CD4-positive, alpha-beta memory T cell (primary cell): ENCODE results near the gene VTI1A. TPM values are rescaled to one million over a fixed set of nuclear protein-coding genes. Genes with fewer than 3 reads are reported as not detected.
A peak's percentile ranks its signal among the peaks of the same experiment; 100 is the strongest.

Source experiments
- CTCF ChIA-PET: fragments of 350-600 bp; sonication (Branson Sonifier 250); formaldehyde crosslinking; loops from one replicate; lab custom pipeline; 2021; ENCODE audit warnings: inconsistent platforms; ENCODE audit not compliant: partially characterized antibody; lab: Charles Lee
- POLR2A ChIA-PET: fragments of 350-600 bp; sonication (Branson Sonifier 250); formaldehyde crosslinking; loops from one replicate; lab custom pipeline; 2021; ENCODE audit not compliant: partially characterized antibody; lab: Charles Lee
- DNase-seq, 5 donors: peaks; one replicate each; pipeline versions ENCODE4 v3.0.0 to v3.0.0-alpha.2; 2020 to 2022; ENCODE audit warnings: mixed read lengths in 1 of 5
- H3K27ac ChIP-seq: one replicate; pipeline ENCODE4 v1.7.0; 2013; ENCODE audit warnings: low read depth, low read length
- H3K27me3 ChIP-seq: 2 replicates; pipeline ENCODE4 v1.7.0; 2013; ENCODE audit warnings: mild to moderate bottlenecking, low read length, moderate library complexity; ENCODE audit not compliant: insufficient read depth
- H3K36me3 ChIP-seq: 2 replicates; pipeline ENCODE4 v1.7.0; 2013; ENCODE audit warnings: mild to moderate bottlenecking, low read length, moderate library complexity; ENCODE audit not compliant: insufficient read depth
- H3K4me1 ChIP-seq: 2 replicates; pipeline ENCODE4 v1.7.0; 2013; ENCODE audit warnings: mild to moderate bottlenecking, low read length, moderate library complexity; ENCODE audit not compliant: insufficient read depth
- H3K4me3 ChIP-seq, 2 donors: one replicate each; pipeline ENCODE4 v1.7.0; 2013; ENCODE audit warnings: low read length in 2 of 2, mild to moderate bottlenecking in 1 of 2
- H3K9me3 ChIP-seq, 2 donors: one replicate each; pipeline ENCODE4 v1.7.0; 2013; ENCODE audit warnings: low read length in 2 of 2, control low read depth in 1 of 2; ENCODE audit not compliant: control insufficient read depth in 1 of 2
- H3K27ac Mint-ChIP-seq, 7 donors: one replicate each; pipeline ENCODE4 v1.8.0; 2020 to 2021; ENCODE audit warnings: mixed read lengths in 7 of 7, mild to moderate bottlenecking in 6 of 7, inconsistent platforms in 3 of 7, moderate library complexity in 3 of 7
- H3K27me3 Mint-ChIP-seq, 2 donors: one replicate each; pipeline ENCODE4 v1.8.0; 2020 to 2021; ENCODE audit warnings: mixed read lengths in 2 of 2
- H3K36me3 Mint-ChIP-seq, 2 donors: one replicate each; pipeline ENCODE4 v1.8.0; 2020 to 2021; ENCODE audit warnings: mixed read lengths in 2 of 2, inconsistent platforms in 1 of 2, mild to moderate bottlenecking in 1 of 2
- H3K4me1 Mint-ChIP-seq, 4 donors: one replicate each; pipeline ENCODE4 v1.8.0; 2020 to 2021; ENCODE audit warnings: mixed read lengths in 4 of 4, mild to moderate bottlenecking in 1 of 4
- H3K4me3 Mint-ChIP-seq, 8 donors: one replicate each; pipeline ENCODE4 v1.8.0; 2020 to 2021; ENCODE audit warnings: mixed read lengths in 8 of 8, mild to moderate bottlenecking in 7 of 8, moderate library complexity in 6 of 8, inconsistent platforms in 3 of 8
- H3K9me3 Mint-ChIP-seq, 8 donors: one replicate each; pipeline ENCODE4 v1.8.0; 2020 to 2021; ENCODE audit warnings: mixed read lengths in 8 of 8, mild to moderate bottlenecking in 5 of 8, inconsistent platforms in 3 of 8, moderate library complexity in 1 of 8
- intact Hi-C: fragments of 100-400 bp; cut with micrococcal nuclease; formaldehyde crosslinking; loops from one replicate; pipeline ENCODE4 v1.15.1; 2023
- polyA plus RNA-seq, 2 donors: library from polyadenylated mRNA; unstranded; fragments of 300-500 nt; fragmentation: Illumina TruSeq; gene quantifications; one replicate each; pipeline ENCODE4 v1.2.3, GENCODE V29; 2021
- total RNA-seq, 2 experiments: library from RNA; stranded (reverse); gene quantifications; one replicate each; pipeline ENCODE4 v1.2.3, GENCODE V29; 2021

Gene VTI1A
- total and polyA plus RNA-seq, 4 experiments from 2014 or later, result 24.4 to 48.5 (median 40.0) TPM

DNA sequence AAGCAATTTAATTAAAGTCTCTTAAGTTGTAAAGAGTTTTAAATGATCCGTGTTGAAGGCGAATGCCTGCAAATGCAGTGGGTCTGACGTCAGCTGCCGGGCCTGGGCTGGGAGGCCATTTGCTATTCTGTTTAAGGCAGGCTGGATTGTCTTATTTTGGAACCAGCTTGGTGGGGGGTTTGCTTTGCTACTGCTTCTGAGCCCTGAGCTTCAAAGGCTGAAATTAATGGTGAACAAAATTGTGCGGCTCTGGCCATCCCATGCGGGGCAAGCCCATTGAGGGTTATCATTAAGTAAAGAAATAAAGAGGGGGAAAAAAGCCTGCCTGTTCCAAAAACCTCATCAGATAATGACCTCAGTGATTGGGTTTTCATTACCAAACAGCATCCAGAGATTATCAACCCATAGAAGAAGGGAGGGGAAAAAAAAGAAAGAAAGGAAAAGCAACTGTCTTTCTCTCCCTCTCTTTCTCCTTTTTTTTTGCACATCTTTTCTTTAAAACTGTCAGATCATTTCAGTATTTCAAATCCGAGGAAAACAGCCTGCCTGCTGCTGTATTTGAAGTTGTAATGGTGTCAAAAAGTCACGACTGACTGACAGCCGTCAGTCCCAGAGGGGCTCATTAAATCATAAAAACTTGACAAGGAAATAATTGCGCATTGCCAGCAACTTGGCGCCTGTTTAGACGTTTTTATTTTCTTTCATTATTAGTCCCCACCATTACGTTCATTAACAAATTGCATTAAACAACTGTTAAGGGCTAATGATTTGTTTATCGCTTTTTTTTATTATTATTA is 371.2 kb downstream of the VTI1A start:
- H3K9me3 ChIP-seq, result no peaks in the 10 kb centered on the region
- Mint-ChIP-seq H3K4me1 (peaks cover 0 to 3% (median under 1%) of the 10 kb centered on the region in 4 donors), H3K36me3 (peaks cover 50 to 80% of the 10 kb centered on the region in 2 donors), H3K27ac (no peak overlapping the region), H3K9me3 (no peaks in the 10 kb centered on the region), H3K27me3 (no peaks in the 10 kb centered on the region), H3K4me3 (no peak overlapping the region)
- no peak overlapping the region for H3K4me3 ChIP-seq
- POLR2A ChIA-PET, result no interaction called here
- CTCF ChIA-PET, result no interaction called here
- H3K27me3 ChIP-seq, result no peaks in the 10 kb centered on the region
- intact Hi-C loops, result no loop called here
- no peaks in the 10 kb centered on the region for H3K36me3 ChIP-seq
- H3K4me1 ChIP-seq, result no peaks in the 10 kb centered on the region
- no peak overlapping the region for H3K27ac ChIP-seq
- DNase-seq, result no peak

DNA sequence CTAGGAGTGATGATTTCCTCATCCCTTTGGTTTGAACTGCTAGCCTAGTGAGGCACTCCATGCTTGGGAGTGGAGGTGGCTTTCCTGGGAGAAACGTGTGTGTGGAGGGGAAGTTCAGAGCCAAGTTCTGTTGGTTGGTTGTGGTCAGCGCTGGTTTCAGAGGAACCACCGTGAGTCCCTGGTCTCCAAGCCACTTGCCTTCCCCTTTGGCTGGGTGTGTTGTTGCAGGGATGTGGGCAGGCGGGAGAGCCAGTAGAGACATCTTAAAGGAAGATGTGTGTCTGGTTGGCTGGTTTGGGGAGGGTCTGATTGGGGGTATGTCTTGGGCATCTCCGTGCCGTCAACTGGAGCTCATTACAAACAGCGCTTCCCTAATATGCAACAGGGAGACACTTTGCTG is 372.2 kb downstream of the VTI1A start:
- no peak overlapping the region for H3K27ac ChIP-seq
- Mint-ChIP-seq H3K27ac (no peak overlapping the region), H3K27me3 (no peaks in the 10 kb centered on the region), H3K9me3 (no peaks in the 10 kb centered on the region), H3K36me3 (peaks cover 46 to 76% of the 10 kb centered on the region in 2 donors), H3K4me1 (peaks cover 0 to 3% (median under 1%) of the 10 kb centered on the region in 4 donors), H3K4me3 (no peak overlapping the region)
- H3K27me3 ChIP-seq, result no peaks in the 10 kb centered on the region
- no peaks in the 10 kb centered on the region for H3K36me3 ChIP-seq
- intact Hi-C loops, result no loop called here
- ChIA-PET POLR2A (no interaction called here), CTCF (no interaction called here)
- H3K9me3 ChIP-seq, result no peaks in the 10 kb centered on the region
- no peak for DNase-seq
- no peaks in the 10 kb centered on the region for H3K4me1 ChIP-seq
- H3K4me3 ChIP-seq, result no peak overlapping the region

DNA sequence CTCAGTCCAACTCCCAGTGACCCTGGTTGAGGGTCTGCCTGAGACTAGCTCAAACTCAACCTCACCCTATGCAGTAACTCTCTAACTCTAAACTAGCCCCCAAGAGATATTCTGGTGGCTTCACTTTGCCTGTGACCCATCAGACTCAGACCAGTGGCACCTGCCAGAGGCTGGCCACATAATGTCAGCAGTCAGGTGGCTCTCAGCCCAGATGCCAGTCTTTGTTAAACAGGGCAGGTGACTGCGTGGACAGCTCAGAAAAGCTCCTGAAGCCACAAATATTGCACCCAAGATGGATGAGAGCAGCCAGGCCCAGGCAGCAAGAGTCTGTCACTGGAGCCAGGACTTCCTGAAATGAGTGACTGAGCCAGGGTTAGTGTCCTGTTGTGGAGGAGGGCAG is 373.3 kb downstream of the VTI1A start:
- no peak overlapping the region for H3K27ac ChIP-seq
- H3K36me3 ChIP-seq, result no peaks in the 10 kb centered on the region
- no peaks in the 10 kb centered on the region for H3K27me3 Mint-ChIP-seq
- H3K4me1 Mint-ChIP-seq, result peaks cover 0 to 3% (median under 1%) of the 10 kb centered on the region in 4 donors
- H3K4me3 ChIP-seq, result no peak overlapping the region
- H3K36me3 Mint-ChIP-seq, result peaks cover 40 to 72% of the 10 kb centered on the region in 2 donors
- ChIA-PET POLR2A (no interaction called here), CTCF (no interaction called here)
- no peaks in the 10 kb centered on the region for H3K9me3 Mint-ChIP-seq
- intact Hi-C loops, result no loop called here
- H3K4me1 ChIP-seq, result no peaks in the 10 kb centered on the region
- no peaks in the 10 kb centered on the region for H3K27me3 ChIP-seq
- H3K27ac Mint-ChIP-seq, result no peak overlapping the region
- H3K4me3 Mint-ChIP-seq, result no peak overlapping the region
- no peak for DNase-seq
- no peaks in the 10 kb centered on the region for H3K9me3 ChIP-seq

DNA sequence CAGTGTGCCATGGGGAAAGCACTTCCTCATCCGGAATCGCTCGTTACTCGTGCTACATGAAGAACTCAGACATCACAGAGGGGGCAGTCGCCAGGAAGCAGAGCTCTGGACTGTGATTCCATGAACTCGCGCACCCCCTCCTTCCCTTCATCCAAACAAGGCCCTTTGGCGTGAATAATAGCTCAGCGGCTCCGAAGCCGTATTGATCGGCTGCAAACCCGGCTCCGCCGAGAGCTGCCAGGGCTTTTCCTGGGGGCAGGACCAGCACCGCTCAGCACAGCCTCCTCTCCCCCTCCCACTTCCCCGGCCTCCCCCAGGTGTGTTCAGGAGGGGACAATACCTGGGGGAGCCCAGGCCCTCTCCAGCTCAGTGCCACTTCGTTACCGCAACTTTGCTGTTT is 374.0 kb downstream of the VTI1A start:
- Histone ChIP-seq H3K4me3 (no peak overlapping the region), H3K36me3 (no peaks in the 10 kb centered on the region), H3K4me1 (no peaks in the 10 kb centered on the region), H3K27ac (no peak overlapping the region), H3K27me3 (no peaks in the 10 kb centered on the region), H3K9me3 (no peaks in the 10 kb centered on the region)
- DNase-seq, result no peak
- intact Hi-C loops, result no loop called here
- Mint-ChIP-seq H3K4me3 (no peak overlapping the region), H3K9me3 (no peaks in the 10 kb centered on the region), H3K36me3 (peaks cover 35 to 65% of the 10 kb centered on the region in 2 donors), H3K4me1 (peaks cover 0 to 3% (median under 1%) of the 10 kb centered on the region in 4 donors), H3K27ac (no peak overlapping the region), H3K27me3 (no peaks in the 10 kb centered on the region)
- ChIA-PET POLR2A (no interaction called here), CTCF (no interaction called here)

DNA sequence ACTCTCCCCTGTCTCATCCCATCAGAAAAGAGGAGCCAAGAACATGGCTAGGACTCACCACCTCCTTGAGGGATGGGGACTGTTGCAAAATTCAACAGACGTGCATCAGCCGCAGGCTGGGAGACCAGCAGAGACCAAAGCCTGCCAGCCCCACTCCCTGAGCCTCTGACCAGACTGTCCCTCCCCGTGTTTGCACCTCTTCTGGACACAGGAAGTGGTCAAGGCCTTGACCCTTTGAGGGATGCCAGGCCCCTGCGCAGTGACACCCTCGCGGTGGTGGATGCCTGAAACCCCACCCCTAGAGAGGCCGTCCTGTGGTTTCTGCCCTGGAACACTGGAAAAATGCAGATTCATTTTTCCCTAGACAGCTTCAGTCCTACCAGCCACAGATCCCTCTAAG is 374.6 kb downstream of the VTI1A start:
- Histone ChIP-seq H3K27ac (no peak overlapping the region), H3K4me3 (no peak overlapping the region), H3K4me1 (no peaks in the 10 kb centered on the region), H3K9me3 (no peaks in the 10 kb centered on the region), H3K27me3 (no peaks in the 10 kb centered on the region), H3K36me3 (no peaks in the 10 kb centered on the region)
- POLR2A ChIA-PET, result no interaction called here
- Mint-ChIP-seq H3K4me1 (peaks cover 0 to 3% (median 0%) of the 10 kb centered on the region in 4 donors), H3K27ac (no peak overlapping the region), H3K36me3 (peaks cover 29 to 58% of the 10 kb centered on the region in 2 donors), H3K9me3 (no peaks in the 10 kb centered on the region), H3K27me3 (no peaks in the 10 kb centered on the region), H3K4me3 (no peak overlapping the region)
- intact Hi-C loops, result no loop called here
- no peak for DNase-seq
- CTCF ChIA-PET, result no interaction called here

DNA sequence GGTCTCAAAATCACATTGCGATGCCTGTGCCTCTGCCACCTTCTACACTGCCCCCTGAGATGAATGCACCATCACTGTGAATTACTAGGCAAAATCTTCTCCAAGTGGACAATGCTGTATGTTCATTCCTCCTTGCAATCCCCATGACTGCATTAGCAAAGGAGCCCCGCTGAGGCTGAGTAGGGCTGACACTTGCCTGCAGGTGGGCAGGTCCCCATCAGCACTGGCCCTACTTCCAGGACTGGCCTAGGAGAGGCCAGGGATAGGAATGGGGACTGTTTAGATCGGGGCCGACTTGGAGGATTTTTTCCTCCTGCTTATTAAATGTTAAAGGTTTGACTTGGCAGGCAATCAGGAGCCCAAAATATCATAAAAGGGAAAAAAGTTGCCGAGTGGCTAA is 376.0 kb downstream of the VTI1A start:
- H3K36me3 ChIP-seq, result no peaks in the 10 kb centered on the region
- H3K4me3 Mint-ChIP-seq, result no peak overlapping the region
- intact Hi-C loops, result no loop called here
- ChIA-PET POLR2A (no interaction called here), CTCF (no interaction called here)
- H3K27me3 ChIP-seq, result no peaks in the 10 kb centered on the region
- H3K9me3 Mint-ChIP-seq, result no peaks in the 10 kb centered on the region
- no peak overlapping the region for H3K27ac ChIP-seq
- peak overlapping the region in 1 of 7 donors; percentile 3 for H3K27ac Mint-ChIP-seq
- H3K27me3 Mint-ChIP-seq, result no peaks in the 10 kb centered on the region
- H3K36me3 Mint-ChIP-seq, result peaks cover 18 to 45% of the 10 kb centered on the region in 2 donors
- H3K4me1 ChIP-seq, result no peaks in the 10 kb centered on the region
- H3K4me1 Mint-ChIP-seq, result peaks cover 0 to 3% (median 0%) of the 10 kb centered on the region in 4 donors
- no peak for DNase-seq
- H3K9me3 ChIP-seq, result no peaks in the 10 kb centered on the region
- no peak overlapping the region for H3K4me3 ChIP-seq

DNA sequence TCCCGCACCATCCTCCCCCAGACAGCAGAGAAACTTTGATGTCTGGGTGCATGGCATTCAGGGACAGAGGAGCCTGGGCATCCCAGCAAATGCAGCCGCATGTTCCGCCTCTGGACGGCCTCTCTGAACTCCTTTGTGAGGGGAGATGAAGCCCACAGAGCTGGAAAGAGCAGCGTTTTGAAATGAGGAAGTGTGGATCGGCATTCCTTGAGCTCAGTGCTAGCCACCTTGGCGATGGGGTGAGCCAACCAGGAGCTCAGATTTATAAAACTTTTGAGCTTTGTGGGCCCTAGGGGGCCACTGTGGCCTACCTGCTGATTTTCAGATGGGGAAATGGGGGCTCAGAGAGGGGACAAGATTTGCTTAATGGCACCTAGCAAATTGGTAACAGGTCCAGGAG is 376.6 kb downstream of the VTI1A start:
- no peak for DNase-seq
- H3K4me3 Mint-ChIP-seq, result no peak overlapping the region
- H3K4me1 ChIP-seq, result no peaks in the 10 kb centered on the region
- no peaks in the 10 kb centered on the region for H3K9me3 ChIP-seq
- no peak overlapping the region for H3K27ac Mint-ChIP-seq
- H3K4me3 ChIP-seq, result no peak overlapping the region
- H3K36me3 ChIP-seq, result no peaks in the 10 kb centered on the region
- H3K36me3 Mint-ChIP-seq, result peaks cover 15 to 40% of the 10 kb centered on the region in 2 donors
- H3K9me3 Mint-ChIP-seq, result no peaks in the 10 kb centered on the region
- intact Hi-C loops, result no loop called here
- no peaks in the 10 kb centered on the region for H3K27me3 Mint-ChIP-seq
- ChIA-PET POLR2A (no interaction called here), CTCF (no interaction called here)
- peaks cover 0 to 3% (median 0%) of the 10 kb centered on the region in 4 donors for H3K4me1 Mint-ChIP-seq
- H3K27ac ChIP-seq, result no peak overlapping the region
- no peaks in the 10 kb centered on the region for H3K27me3 ChIP-seq
